ENCODE data around the gene TMEM184C.

The TMEM184C gene

DNA sequence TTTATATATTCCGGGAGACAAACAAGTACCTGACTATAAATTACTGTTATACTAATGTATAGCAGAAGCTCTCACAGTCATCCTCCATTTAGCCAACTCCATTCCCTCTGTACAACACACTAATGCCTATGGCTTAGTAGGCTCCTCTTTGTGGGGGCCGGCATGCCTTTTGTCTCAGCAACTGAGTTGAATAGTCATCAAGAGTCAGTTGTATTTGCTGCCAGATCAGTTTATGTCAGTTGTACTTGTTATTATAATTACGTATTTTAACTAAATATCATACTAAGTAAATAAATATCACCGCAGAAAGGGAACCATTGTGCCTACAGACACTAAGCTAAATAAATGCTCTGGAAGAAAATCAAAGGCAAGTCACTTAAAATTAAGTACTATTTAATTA, 56.9 kb downstream of the TMEM184C start:
- no peak for DNase-seq

GRCh38 chr4:147674496-147674895, 57.3 kb downstream of the TMEM184C start:
- no peak for DNase-seq

GRCh38 chr4:147678106-147678505, 60.9 kb downstream of the TMEM184C start:
- DNase-seq, result no peak

DNA sequence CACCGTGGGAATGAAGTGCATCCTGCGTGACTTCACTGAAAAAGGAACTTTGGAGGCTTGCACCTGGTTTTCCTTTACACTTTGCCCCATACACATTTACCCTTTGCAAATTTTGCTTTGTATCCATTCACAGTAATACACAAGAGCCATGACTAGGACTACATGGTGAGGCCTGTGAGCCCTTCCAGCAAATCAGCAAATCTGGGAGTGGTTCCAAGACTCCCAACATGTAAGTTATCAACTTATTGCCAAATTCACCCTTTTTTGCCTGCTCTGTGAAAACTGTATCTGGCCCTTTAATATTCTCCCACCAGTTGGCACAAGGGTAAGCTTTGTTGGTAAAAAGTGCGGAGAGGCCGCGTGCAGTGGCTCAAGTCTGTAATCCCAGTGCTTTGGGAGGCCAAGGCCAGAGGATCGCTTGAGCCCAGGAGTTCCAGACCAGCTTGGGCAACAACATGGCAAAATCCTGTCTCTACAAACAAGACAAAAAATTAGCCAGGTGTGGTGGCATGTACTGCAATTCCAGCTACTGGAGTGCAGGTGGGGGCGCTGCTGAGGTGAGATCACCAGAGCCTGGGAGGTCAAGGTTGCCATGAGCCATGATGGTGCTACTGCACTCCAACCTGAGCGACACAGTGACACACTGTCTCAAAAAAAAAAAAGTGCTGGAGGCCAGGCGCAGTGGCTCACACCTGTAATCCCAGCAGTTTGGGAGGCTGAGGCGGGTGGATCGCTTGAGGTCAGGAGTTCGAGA, 61.8 kb downstream of the TMEM184C start:
- DNase-seq, result no peak

DNA sequence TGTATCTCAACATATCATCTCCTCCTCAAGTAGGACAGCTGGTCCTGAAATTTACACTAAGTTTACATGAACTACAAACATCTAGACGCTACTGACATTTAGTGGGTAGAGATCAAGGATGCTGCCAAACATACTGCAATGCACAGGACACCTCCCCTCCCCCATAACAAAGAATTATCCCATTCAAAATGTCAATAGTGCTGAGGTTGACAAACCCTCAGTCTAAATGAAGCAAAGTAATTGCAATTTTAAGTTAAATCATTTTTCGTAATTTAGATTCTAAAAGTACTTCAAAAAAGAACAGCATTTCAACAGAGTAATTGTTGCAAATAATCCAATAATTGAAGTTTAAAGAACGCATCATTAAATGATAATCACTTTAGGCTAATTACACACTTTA, 65.6 kb downstream of the TMEM184C start:
- no peak for DNase-seq

GRCh38 chr4:147683188-147683591, 66.0 kb downstream of the TMEM184C start:
- no peak for DNase-seq

DNA sequence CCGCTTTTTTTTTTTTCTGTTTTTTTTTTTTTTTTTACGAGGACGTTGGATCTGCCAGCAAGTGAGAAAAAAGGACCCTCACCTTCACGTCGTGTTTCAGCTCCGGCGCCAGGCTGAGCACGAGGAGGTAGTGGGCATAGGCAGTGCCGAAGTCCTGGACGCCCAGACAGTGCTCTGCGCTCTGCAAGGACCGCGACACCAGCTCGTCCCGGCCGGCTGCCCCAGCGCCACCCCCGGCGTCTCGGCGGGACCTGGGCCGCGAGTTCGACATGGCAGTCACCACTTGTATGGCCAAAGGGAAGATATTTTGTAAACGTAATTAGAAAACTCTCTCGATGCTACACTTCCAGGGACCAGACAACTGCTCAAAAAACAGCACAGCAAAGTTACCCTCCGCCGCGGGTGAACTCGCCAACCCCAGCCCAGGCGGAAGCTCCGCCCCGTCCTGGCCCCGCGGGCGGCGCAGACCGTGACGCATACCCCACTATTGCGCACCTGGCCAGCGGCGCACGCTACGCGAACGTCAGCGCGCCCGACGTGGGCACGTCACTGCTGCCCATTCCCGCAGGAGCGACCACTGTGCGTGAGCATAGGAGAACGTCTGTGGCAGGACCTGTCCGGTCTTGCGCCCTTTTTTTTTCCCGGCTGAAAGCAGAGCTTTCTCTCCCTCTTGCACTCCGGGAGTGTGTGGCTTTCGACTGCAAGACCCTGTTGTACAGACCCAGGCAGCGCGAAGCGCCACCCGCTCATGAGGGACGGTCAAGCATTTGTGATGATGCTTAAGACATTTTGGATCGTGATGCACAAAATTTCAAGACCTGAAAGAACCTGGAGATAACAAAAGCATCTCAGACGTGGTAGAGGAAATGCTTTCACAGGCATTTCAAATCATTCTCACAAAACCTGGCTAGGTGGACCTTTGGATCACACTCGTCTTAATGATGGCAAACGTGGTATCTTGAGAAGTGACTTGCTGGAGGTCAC, 66.8 kb downstream of the TMEM184C start, which contains the start of gene PRMT9:
Gene PRMT9 (minus strand): TSS at position 447 of the 984 bp plus-strand sequence. CDS start 176 bp downstream, at position 271.
- DNase-seq, result no peak

- DNase-seq, result no peak
Observed at GRCh38 chr4:147689067-147689466, 71.9 kb downstream of the TMEM184C start.

- no peak for DNase-seq
Observed at GRCh38 chr4:147691820-147692219, 74.6 kb downstream of the TMEM184C start.

GRCh38 chr4:147693218-147693617, 76.0 kb downstream of the TMEM184C start:
- no peak for DNase-seq

DNA sequence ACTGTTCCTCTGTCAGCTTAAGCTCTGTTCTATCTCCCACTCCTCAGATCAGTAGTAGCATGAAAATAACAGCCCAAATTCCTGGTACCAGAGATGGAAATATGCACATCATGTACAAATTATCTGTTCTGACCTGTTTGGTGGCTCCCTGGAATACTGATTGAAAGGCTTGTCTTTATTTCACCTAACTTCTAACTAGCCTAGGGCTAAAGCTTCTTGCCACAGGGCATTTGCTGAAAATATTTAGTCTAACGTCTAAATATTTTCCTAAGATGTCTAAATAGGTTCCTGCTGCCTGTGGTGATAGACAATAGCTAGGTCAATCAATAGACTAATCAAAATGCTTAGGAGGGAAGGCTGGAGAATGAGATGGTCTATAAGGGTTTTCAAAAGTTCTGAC, 79.7 kb downstream of the TMEM184C start:
- no peak for DNase-seq

DNA sequence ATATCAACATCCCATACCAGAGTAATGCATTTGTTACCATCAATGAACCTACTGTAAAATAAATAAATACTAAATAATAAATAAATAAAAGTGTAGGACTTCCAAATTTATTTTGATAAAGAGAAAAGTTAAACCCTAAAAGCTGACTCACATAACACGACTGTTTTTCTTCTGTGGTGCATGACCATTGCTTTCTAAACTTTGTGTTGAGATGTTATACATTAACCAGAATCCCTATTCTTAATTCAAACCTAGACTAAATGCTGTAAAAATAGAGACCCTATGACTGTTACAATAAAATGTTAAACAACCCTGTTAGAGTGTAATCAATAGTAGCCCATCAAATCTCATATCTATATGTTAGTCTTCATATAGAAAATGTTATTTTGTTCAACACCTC, 87.6 kb downstream of the TMEM184C start:
- DNase-seq, result no peak

GRCh38 chr4:147707892-147708672, 90.9 kb downstream of the TMEM184C start:
- no peak for DNase-seq

DNA sequence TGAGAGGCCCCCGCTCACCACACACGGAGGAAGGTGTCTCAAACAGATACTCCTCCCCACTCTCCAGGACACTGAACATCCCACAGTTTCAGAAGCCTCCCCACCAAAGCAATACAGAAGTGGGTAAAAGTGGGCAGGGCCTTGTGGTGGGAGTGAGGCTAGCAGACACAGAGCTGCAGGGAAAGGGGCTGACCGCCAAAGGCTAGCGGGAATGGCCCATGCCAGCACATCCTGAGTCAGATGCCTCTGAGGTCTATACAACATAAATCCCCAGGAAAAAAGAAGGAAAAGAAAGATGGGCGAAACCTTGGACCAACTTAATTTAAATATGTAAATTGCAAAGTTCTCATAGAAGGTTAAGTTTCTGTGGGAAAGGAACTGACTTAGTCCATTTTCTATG, 92.8 kb downstream of the TMEM184C start:
- no peak for DNase-seq

DNA sequence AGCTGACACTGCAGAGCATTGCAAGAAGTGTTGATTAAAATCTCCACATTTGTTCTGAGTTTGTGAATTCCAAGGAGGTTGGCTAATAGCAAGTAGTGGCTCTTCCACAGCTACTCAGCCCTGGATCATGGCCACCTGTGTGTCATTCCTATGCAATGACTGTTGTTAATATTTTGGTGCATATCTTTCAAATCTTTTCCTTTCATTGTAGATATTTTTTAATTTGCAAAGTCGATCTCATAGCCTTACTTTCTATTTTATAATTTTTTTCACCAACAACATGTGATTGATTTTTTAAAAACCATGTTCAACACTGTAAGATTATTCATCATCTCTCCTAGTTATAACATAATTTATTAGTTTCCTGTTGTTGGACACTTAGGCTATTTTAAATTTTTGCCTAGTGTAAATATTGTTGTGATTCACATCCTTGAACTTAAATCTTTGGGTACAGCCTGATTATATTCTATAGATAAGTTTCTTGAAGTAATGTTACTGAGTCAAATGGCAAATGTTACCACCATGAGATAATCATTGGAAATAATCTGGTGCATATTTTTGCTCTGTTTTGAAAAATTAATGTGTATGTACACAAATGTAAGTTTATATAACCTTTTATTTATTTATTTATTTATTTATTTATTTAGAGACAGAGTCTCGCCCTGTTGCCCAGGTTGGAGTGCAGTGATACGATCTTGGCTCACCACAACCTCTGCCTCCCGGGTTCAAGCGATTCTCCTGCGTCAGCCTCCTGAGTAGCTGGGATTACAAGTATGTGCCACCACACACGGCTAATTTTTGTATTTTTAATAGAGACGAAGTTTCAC, 97.6 kb downstream of the TMEM184C start:
- DNase-seq, result no peak

- DNase-seq, result no peak
Observed at GRCh38 chr4:147717878-147718277, 100.7 kb downstream of the TMEM184C start.

Data from SIG-M5 (cell line).